GM10248 (cell line): ENCODE measurements around the gene IL22RA1.

Experiments used
- CTCF ChIA-PET: fragments of 300-600 bp; sonication (Branson Sonifier 250); formaldehyde crosslinking; extraction: SDS; loops from one replicate; lab custom pipeline; 2021; ENCODE audit warnings: antibody characterized with exemption; lab: Yijun Ruan, JAX
- POLR2A ChIA-PET: fragments of 350-650 bp; sonication (Branson Sonifier 250); formaldehyde crosslinking; extraction: SDS; loops from one replicate; lab custom pipeline; 2020; ENCODE audit warnings: antibody characterized with exemption; lab: Yijun Ruan, JAX
- DNase-seq: peaks from one replicate; pipeline ENCODE4 v3.0.0; 2012; ENCODE audit errors: extremely low spot score
- CTCF ChIP-seq: IDR thresholded peaks from 2 replicates; pipeline ENCODE4 v1.5.1; 2012; ENCODE audit warnings: mild to moderate bottlenecking, low read depth; ENCODE audit errors: extremely low read depth, missing control alignments, control extremely low read depth

IL22RA1 gene

GRCh38 chr1:24096009-24096738 is 46.8 kb downstream of the IL22RA1 start:
- ChIA-PET CTCF (no interaction called here), POLR2A (no interaction called here)

GRCh38 chr1:24095140-24095859 is 47.6 kb downstream of the IL22RA1 start:
- no peak for TF ChIP-seq CTCF
- ChIA-PET POLR2A (no interaction called here), CTCF (no interaction called here)
- no peak for DNase-seq

More at GRCh38 chr1:24096009-24096738, 46.8 kb downstream of the IL22RA1 start:
- no peak for TF ChIP-seq CTCF
- no peak for DNase-seq

- TF ChIP-seq CTCF, result no peak
- CTCF ChIA-PET, result interaction anchor here (1.0 kb wide), 1 partner anchor 23 kb away, joined by 3 read pairs; no protein-coding TSS in a partner anchor
- POLR2A ChIA-PET, result no interaction called here
- no peak for DNase-seq
These were observed 48.4 kb downstream of the IL22RA1 start for GRCh38 chr1:24094554-24094953.

GRCh38 chr1:24093732-24094131 is 49.2 kb downstream of the IL22RA1 start:
- POLR2A ChIA-PET, result no interaction called here
- no peak for TF ChIP-seq CTCF
- CTCF ChIA-PET, result interaction anchor here (1.0 to 2.1 kb wide), 2 partner anchors 23 to 297 kb away, joined by 3 to 4 read pairs; no protein-coding TSS in a partner anchor
- DNase-seq, result no peak

GRCh38 chr1:24092979-24093378 is 50.0 kb downstream of the IL22RA1 start:
- POLR2A ChIA-PET, result no interaction called here
- TF ChIP-seq CTCF, result no peak
- DNase-seq, result no peak
- CTCF ChIA-PET, result interaction anchor here (1.2 to 2.1 kb wide), 2 partner anchors 10 to 298 kb away, joined by 4 to 5 read pairs; no protein-coding TSS in a partner anchor

GRCh38 chr1:24091971-24092482 is 50.9 kb downstream of the IL22RA1 start:
- POLR2A ChIA-PET, result no interaction called here
- no peak for TF ChIP-seq CTCF
- DNase-seq, result no peak
- CTCF ChIA-PET, result interaction anchor here (1.2 to 2.1 kb wide), 2 partner anchors 11 to 299 kb away, joined by 4 to 5 read pairs; no protein-coding TSS in a partner anchor
